GM12874 (cell line): ENCODE measurements around the gene HLF.

Source experiments
- CTCF ChIP-seq: IDR thresholded peaks from 2 replicates; pipeline ENCODE4 v1.5.1; 2011; ENCODE audit warnings: low read depth, mild to moderate bottlenecking, control low read depth, low read length, moderate library complexity; ENCODE audit not compliant: insufficient read depth

HLF gene

GRCh38 chr17:55348749-55349354 is 84.1 kb downstream of the HLF start:
- TF ChIP-seq CTCF = peak; percentile 82

GRCh38 chr17:55350825-55351205 is 86.1 kb downstream of the HLF start:
- TF ChIP-seq CTCF = no peak

- TF ChIP-seq CTCF = no peak
Measured at GRCh38 chr17:55351226-55351625, 86.5 kb downstream of the HLF start.

- TF ChIP-seq CTCF = no peak
Measured at GRCh38 chr17:55354010-55354409, 89.2 kb downstream of the HLF start.

- TF ChIP-seq CTCF = no peak
Measured at GRCh38 chr17:55354941-55355340, 90.2 kb downstream of the HLF start.

GRCh38 chr17:55356434-55357328 is 91.9 kb downstream of the HLF start:
- peak; percentile 75 for TF ChIP-seq CTCF

GRCh38 chr17:55360971-55361370 is 96.2 kb downstream of the HLF start:
- no peak for TF ChIP-seq CTCF
